GM12872 (cell line): ENCODE measurements around the gene SEPTIN2.

ENCODE experiments used
- TF ChIP-seq, protein P1 (sequence below): IDR thresholded peaks from 3 replicates; pipeline ENCODE4 v1.5.1; 2011; ENCODE audit warnings: low read depth, mild to moderate bottlenecking, low read length, moderate library complexity; ENCODE audit not compliant: insufficient read depth

SEPTIN2 gene

GRCh38 chr2:241302083-241302482, 13.6 kb upstream of the SEPTIN2 start:
- TF ChIP-seq, protein P1, sequence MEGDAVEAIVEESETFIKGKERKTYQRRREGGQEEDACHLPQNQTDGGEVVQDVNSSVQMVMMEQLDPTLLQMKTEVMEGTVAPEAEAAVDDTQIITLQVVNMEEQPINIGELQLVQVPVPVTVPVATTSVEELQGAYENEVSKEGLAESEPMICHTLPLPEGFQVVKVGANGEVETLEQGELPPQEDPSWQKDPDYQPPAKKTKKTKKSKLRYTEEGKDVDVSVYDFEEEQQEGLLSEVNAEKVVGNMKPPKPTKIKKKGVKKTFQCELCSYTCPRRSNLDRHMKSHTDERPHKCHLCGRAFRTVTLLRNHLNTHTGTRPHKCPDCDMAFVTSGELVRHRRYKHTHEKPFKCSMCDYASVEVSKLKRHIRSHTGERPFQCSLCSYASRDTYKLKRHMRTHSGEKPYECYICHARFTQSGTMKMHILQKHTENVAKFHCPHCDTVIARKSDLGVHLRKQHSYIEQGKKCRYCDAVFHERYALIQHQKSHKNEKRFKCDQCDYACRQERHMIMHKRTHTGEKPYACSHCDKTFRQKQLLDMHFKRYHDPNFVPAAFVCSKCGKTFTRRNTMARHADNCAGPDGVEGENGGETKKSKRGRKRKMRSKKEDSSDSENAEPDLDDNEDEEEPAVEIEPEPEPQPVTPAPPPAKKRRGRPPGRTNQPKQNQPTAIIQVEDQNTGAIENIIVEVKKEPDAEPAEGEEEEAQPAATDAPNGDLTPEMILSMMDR, result no peak

DNA sequence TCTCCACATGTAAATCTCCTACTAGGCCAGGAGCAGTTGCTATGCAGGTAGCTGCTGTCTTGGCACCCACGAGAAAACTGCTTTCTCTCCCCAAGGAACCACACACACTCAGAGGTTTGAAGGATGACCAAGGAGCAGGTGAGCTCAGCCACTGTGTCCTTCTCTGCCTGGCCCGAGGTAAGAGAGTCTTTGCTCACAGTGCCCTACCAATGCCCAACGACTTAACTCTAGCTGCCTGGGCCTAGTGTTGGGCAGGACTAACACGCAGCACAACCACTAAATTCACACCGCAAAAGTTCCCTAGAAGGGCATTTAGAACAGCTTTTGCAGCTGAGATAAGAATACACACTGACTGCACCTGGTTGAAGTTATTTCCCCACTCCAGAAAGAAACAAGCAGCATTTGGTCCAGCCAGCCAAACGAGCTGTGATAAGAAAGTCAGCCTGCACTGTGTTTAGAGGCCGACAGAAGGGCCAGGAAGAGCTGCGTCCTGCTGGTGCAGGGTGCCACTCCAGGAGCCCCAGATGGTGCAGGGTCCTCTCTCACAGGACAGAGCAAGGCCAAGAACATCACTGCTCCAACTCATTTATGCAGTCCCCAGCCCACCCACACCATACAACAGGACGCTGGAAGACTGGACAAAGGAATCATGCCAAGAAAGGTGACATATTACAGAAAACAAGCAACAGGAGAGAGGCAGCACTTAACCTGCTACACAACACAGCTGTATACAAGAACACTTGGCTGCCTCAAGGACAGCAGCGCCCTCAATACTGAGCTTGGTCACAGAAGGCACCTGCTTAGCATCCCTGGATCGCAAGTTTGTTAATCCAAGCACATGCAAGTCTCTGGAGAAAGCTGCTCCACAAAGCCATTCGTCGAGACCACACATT, 12.7 kb upstream of the SEPTIN2 start:
- TF ChIP-seq, protein P1, result no peak

GRCh38 chr2:241304039-241304670, 11.6 kb upstream of the SEPTIN2 start:
- TF ChIP-seq, protein P1, result no peak

GRCh38 chr2:241307055-241307454, 8.7 kb upstream of the SEPTIN2 start:
- TF ChIP-seq, protein P1, result no peak

DNA sequence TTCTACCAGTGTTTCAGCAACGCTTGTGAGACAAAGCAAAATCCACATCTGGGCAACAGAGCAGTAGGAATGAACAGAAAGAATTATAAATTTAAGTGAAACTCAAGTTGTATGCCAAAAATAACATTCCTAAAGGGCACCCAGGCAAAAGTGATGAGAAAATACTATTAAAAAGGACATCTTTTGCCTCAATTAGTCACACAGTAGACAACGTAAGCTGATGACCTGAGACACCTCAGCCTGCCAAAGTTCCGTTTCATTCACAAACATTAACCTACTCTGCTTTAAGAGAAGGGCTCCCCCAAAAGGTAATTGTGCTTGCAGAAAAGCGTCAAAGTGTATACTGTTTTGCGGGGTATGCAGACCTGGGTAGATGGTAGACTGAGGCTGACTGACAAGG, 7.5 kb upstream of the SEPTIN2 start:
- TF ChIP-seq, protein P1, result no peak

GRCh38 chr2:241308832-241309500, 6.8 kb upstream of the SEPTIN2 start:
- TF ChIP-seq, protein P1, result no peak

DNA sequence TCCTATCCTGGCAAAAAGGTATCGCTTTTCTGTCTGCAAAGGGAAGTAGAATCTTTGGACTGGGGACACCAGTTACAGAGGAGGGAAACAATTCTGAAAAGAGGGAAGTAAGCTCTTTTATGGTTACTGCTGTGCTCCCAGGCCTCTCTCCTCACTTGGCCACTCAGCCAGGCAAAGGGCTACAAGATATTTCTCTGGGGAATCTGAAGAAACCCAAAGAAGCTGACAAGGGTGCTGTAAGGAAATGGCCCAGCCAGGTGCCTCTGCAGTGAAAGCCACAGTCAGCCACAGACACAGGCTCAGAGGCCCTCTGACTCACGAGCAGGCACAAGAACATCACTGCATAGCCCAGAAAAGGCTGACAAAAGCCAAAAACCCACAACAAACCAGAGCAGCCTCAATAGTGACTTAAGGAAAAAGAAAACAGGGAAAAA, 6.0 kb upstream of the SEPTIN2 start:
- TF ChIP-seq, protein P1, result no peak
